ENCODE results near the gene CDC25A.

The CDC25A gene

DNA sequence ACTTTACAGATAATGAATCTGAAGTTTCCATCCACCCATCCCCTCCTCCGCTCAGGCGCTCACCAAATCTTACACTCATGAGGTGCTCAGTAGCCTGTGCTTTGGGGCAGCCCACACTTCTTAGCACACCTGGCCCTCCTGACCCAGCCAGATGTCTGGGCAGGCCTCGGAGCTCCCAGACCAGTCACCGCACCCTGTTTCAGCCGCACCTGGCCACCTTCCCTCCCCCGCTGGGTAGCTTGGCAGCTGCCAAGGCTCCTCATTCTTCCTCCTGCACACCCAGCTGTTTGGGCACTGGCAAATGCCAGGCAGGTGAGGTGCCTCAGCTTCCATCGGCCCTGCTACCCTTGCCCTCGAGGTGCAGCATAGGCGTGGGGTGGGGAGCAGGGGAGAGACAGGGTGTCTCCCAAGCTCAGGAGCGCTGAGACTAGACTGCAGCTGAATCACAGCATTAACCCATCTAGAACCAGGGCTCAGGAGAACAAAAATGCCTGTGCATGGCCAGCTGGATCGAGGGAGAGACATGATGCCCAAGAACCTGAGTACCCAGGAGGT is 45.8 kb downstream of the CDC25A start:
- no peak for DNase-seq

DNA sequence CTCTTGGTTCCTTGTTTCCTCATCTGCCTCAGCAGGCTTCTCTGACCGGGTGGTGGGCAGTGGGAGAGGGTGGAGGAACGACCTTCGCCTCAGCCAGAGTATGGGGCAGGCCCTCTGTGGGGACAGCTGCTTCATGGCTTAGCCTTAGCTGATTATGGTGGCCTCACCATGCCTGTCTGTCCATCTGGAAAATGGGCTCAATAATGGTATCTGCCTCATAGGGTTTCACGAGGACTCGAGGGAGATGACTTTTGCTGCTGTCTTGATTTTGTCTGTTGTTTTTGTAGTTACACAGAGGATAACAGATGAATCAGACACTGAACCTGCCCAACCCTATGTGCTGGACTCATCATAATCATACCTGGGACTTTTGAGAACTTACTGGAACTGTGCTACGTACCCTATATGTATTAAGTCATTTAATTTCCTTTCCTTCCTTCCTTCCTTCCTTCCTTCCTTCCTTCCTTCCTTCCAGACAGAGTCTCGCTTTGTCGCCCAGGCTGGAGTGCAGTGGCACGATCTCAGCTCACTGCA is 46.5 kb downstream of the CDC25A start:
- H3K27me3 ChIP-seq = no peaks in the 10 kb centered on the region
- no peaks in the 10 kb centered on the region for H3K36me3 ChIP-seq
- no peaks in the 10 kb centered on the region for H3K9me3 ChIP-seq
- H3K4me1 ChIP-seq = no peaks in the 10 kb centered on the region
- TF ChIP-seq, protein P1, sequence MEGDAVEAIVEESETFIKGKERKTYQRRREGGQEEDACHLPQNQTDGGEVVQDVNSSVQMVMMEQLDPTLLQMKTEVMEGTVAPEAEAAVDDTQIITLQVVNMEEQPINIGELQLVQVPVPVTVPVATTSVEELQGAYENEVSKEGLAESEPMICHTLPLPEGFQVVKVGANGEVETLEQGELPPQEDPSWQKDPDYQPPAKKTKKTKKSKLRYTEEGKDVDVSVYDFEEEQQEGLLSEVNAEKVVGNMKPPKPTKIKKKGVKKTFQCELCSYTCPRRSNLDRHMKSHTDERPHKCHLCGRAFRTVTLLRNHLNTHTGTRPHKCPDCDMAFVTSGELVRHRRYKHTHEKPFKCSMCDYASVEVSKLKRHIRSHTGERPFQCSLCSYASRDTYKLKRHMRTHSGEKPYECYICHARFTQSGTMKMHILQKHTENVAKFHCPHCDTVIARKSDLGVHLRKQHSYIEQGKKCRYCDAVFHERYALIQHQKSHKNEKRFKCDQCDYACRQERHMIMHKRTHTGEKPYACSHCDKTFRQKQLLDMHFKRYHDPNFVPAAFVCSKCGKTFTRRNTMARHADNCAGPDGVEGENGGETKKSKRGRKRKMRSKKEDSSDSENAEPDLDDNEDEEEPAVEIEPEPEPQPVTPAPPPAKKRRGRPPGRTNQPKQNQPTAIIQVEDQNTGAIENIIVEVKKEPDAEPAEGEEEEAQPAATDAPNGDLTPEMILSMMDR (IDR thresholded peaks at IDR 0.05; ENCODE audit: low read depth, low read length) = no peak
- H3K4me3 ChIP-seq (ENCODE audit: low read depth, low read length) = no peak overlapping the region
- no peak for DNase-seq

More for the DNA sequence above, 45.8 kb downstream of the CDC25A start:
- H3K36me3 ChIP-seq = no peaks in the 10 kb centered on the region
- H3K4me1 ChIP-seq = no peaks in the 10 kb centered on the region
- no peaks in the 10 kb centered on the region for H3K27me3 ChIP-seq
- no peak overlapping the region for H3K4me3 ChIP-seq (ENCODE audit: low read depth, low read length)
- H3K9me3 ChIP-seq = no peaks in the 10 kb centered on the region
- TF ChIP-seq, protein P1 (IDR thresholded peaks at IDR 0.05; ENCODE audit: low read depth, low read length) = no peak

DNA sequence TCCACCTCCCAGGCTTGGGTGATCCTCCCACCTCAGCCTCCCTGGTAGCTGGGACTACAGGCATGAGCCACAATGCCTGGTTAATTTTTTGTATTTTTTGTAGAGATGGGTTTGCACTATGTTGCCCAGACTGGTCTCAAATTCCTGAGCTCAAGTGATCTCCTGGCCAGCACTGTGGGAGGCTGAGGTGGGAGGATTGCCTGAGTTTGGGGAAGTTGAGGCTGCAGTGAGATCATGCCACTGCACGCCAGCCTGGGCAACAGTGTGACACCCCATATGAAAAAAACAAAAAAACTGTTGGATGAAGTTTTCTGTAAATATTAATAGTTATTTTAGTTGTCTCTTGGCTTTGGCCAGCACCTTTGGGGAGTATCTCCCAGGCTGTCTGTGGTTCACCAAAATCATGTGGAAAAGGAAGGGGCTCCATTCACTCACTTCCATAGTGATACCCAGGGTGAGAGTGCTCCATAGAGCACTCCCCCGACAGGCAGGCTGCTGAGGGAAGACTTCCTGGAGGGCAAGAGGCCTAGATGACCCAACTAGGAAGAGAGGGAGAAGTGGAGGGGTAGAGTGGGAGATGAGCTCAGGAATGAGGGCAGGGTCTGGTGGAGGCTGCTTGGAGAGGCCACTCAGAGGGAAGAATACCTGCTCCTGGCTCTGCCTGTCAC is 47.1 kb downstream of the CDC25A start:
- no peaks in the 10 kb centered on the region for H3K9me3 ChIP-seq
- no peak for DNase-seq
- TF ChIP-seq, protein P1 (IDR thresholded peaks at IDR 0.05; ENCODE audit: low read depth, low read length) = no peak
- no peak overlapping the region for H3K4me3 ChIP-seq (ENCODE audit: low read depth, low read length)
- no peaks in the 10 kb centered on the region for H3K27me3 ChIP-seq
- H3K4me1 ChIP-seq = no peaks in the 10 kb centered on the region
- H3K36me3 ChIP-seq = no peaks in the 10 kb centered on the region

DNA sequence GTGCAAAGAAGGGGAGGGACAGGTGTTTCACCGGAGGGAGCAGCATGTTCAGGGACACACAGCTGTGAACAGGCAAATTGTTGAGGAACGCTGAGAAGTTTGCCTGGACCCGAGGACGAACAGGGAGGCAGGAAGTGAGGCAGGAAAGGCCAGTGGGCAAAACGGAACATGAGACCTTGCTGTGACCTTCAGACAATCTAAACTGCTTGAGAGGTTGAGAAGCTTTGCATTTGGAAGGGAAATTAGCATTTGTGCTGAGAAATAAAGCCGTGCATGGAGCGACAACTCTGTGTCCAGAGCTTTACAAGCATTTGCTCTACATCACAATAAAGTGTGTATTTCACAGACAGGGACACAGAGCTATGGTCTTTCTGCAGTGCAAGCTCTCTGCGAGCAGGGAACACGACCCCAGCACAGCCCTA is 47.9 kb downstream of the CDC25A start:
- Histone ChIP-seq H3K27me3 (no peaks in the 10 kb centered on the region), H3K4me3 (ENCODE audit: low read depth, low read length) (no peak overlapping the region), H3K9me3 (no peaks in the 10 kb centered on the region), H3K4me1 (no peaks in the 10 kb centered on the region), H3K36me3 (no peaks in the 10 kb centered on the region)
- TF ChIP-seq, protein P1 (IDR thresholded peaks at IDR 0.05; ENCODE audit: low read depth, low read length) = no peak
- no peak for DNase-seq

DNA sequence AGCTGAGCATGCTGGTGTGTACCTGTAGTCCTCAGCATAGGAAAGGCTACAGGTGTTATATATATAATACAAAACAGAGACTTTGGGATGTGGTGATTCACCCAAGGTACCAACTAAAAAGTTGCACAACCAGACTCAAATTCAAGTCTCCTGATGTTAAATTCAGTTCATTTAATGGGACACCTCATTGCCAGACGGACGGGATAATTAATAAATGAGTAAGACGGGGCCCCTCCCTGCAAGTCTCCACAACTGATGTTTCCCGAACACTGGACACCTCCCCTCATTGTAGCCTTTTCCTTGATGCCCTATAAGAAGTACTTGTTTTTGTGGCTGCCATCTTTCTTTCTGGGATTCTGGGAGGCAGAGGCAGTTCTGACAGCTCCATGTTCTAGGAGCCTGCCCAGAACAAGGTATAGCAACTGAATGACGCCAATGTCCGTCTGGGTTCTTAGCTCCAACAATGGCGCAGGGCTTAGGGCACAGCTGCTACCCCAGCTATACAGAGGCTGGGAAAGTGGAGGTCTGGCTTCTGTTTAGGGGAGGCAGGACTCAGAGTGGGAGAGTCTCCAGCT is 50.7 kb downstream of the CDC25A start:
- H3K9me3 ChIP-seq = no peaks in the 10 kb centered on the region
- H3K4me3 ChIP-seq (ENCODE audit: low read depth, low read length) = no peak overlapping the region
- H3K36me3 ChIP-seq = no peaks in the 10 kb centered on the region
- H3K4me1 ChIP-seq = no peaks in the 10 kb centered on the region
- H3K27me3 ChIP-seq = no peaks in the 10 kb centered on the region
- TF ChIP-seq, protein P1 (IDR thresholded peaks at IDR 0.05; ENCODE audit: low read depth, low read length) = no peak
- DNase-seq = no peak

Measured in BE2C (cell line).